Left renal pelvis (tissue), 4 donors: ENCODE measurements around the gene PRELID2. TPM values are rescaled to one million over a fixed set of nuclear protein-coding genes. Genes with fewer than 3 reads are reported as not detected.
"Not testable (repeated sequence)": the region's sequence is repeated elsewhere in the genome, so short reads cannot be mapped to it uniquely, and the experiment has no call there.

Experiments
- DNase-seq, 4 donors: peaks; one replicate each; pipeline ENCODE4 v3.0.0-alpha.2; 2013; ENCODE audit warnings: low read depth in 4 of 4, low spot score in 3 of 4
- polyA plus RNA-seq, 4 donors: library from polyadenylated mRNA; unstranded; fragments of 120-200 nt; gene quantifications; one replicate each; pipeline ENCODE4 v1.2.1, GENCODE V29; 2013; ENCODE audit not compliant: insufficient read length in 4 of 4

Gene PRELID2
- polyA plus RNA-seq, 4 donors: 5.3 to 10.7 (median 8.8) TPM

DNA sequence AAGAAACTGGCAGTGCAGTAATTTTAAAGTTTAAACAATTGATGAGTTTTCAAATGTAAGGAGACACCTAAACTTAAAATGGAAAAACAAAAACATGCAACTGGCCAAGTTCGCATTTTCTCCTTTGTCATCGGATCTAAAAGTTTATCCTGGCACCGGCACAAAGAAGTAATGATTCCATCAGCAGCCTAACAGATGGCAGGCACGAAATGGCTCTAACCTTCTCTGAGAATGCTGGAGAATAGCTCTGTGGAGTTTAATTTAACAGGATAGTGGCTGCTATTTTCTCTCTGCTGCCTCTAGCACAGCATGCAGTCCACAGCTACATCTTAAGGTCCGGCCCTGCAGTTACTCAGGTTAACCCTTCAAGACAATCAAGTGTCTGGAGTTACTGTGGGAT is 82.2 kb downstream of the PRELID2 start:
- no peak for DNase-seq

DNA sequence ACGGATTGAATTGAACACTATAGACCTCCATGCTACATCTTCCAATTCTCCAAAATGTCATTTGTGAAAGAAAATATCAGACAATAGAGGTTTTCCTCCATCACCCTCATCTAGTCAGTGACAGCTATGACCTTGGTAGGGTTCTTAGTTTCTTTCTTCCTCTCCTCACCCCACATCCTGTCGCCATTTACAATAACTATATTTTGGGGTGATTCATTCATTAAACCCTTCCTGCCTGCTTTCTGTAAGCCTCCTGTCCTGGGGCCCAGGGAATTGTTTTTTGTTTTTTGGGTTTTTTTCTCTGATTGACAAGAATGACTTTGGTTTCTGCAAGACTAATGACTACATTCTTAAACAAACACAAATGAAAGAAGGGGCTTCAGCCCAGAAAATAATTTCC is 82.6 kb downstream of the PRELID2 start:
- DNase-seq: no peak

DNA sequence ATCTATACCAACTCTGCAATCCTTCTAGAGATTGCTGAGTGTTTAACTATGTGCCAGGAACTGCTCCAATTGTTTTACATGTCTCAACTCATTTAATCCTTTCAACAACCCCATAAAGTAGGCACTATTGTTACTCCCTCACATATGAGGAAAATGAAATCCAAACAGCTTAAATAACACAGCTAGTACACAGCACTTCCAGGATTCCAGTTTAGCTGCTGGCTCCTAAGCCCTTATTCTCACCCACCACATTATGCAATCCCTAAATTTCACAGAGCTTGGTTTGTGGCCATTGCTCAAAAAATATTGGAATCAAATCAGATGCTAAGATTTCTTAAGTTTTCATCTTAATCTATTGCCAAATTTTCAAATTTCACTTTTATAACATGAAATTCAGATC is 84.9 kb downstream of the PRELID2 start:
- DNase-seq: no peak

DNA sequence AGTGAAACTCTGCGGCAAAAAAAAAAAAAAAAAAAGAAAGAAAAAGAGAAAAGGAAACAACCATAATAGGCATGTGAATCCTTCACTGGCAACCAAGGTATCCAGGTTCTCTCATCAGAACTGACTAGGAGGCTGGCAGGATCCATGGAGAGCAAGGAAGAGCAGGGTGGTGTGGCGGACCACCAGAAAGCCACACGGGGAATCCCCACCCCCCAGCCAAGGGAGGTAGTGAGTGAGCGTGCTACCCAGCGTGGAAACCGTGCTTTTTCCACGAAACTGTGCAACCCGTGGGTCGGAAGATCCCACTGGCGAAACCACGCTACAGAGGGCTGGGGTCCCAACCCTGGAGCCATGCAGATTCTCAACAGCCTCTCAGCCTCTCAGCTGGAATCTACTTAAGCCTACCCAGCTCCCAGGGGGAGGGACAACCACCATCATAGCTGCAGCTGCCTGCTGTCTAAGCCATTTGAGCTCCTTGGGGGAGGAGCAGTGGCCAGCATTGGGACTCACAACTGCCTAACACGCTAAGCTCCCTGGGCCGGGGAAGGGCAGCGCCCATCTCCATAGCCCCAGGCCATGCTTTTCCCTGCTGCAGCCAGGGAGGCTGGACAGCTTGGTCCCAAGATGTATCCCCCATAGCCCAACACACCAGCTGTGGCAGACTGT is 91.6 kb downstream of the PRELID2 start:
- no peak for DNase-seq

DNA sequence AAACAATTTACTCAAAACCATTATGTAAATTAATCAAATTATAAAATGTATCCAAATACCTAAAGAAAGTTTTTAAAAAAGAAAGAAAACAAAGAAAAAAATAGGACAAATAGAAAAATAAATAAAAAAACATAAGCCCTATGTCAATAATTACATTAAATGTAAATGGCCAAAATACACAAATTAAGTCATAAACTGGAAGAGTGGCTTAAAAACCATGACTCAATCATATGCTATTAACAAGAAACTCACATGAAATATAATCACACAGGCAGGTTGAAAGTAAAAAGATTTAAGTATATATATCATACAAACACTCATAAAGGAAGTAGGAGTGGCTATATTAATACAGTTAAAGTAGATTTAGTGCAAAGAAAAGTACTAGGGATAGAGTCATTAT is 95.3 kb downstream of the PRELID2 start:
- no peak for DNase-seq

DNA sequence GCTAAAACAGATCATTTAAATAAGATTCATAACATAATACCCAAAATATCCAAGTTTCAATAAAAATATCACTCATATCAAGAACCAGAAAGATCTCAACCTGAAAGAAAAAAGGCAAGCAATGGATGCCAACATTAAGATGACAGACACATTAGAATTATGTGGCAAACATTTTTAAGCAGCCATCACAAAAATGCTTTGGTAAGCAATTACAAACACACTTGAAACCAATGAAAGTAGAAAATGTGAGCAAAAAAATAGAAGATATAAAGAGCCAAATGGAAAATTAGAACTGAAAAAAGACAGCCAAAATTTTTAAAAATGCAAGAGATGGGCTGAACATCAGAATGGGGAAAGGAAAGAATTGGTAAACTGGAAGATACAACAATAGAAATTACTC is 96.9 kb downstream of the PRELID2 start:
- DNase-seq: no peak

DNA sequence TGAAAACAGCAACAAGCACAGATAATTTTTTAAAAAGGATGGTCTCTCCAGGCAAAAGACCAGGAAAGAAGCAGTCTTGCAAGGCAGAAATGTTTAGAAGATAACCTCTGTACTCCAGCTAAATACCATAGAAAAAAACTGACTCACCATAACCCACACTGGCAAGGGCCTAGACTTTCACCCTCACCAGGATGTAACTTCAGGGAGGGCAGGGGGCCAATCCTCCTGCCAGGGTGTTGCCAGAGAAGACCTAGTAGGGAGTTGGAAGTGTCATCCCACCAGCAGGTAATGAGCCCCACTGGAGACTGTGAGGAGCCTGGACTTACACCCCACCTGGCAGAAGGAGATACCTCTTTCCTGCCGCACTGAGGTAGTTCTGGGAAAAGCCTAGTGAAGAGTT is 97.6 kb downstream of the PRELID2 start:
- no peak for DNase-seq

DNA sequence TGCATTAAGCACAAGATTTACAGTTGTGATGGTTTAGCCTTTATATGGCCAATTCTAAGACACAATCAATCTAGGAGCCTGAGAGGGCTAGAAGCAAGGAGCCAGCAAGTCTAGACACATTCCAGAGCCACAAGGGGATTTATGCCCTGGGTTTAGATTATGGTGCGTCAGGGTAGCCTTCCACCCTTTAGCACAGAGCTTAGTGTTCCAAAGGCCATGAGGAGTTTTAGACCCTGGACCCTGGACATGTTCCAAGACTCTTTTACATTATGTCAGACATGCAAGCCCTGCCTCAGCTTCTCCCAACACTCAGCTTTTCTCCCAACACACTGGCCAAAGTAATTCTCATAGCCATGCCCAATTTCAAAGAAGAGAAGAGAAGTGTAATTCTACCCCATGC is 105.2 kb downstream of the PRELID2 start:
- DNase-seq: not testable (repeated sequence)

DNA sequence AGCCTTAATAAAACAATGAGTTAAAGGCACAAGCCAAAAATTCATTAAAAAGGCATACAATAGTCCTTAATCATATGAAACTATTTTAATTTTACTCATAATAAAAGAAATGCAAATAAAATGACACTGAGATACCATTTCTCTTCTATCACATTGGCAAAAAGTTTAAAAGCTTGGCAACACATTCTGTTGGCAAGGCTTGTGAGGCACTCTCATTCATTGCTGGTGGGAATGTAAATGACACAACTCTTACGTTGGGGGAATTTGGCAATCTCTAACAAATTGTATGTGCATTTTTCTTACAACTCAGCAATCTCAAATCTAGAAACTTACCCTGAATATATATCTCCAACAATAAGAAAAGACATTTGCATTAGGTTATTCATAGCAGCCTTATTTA is 111.6 kb downstream of the PRELID2 start:
- no peak for DNase-seq

DNA sequence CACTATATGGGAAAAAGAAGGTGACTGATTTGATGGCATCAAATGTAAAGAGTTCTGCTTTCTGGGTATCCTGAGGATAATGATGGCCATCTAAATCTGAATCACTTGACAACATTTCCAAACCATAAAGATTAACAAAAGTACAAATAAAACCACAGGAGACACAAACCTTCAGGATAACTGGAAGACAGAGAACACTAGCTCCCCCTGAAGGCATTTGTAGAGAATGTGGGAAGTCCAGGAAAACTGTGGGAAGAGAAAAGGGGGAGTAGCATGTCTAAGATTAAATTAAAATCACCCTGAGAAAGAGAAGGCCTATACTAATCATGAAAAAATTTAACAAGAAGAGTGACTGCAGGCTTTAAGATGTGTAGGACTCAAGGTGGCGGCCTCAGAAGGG is 116.2 kb downstream of the PRELID2 start:
- DNase-seq: peak in 1 of 4 donors; percentile 5

DNA sequence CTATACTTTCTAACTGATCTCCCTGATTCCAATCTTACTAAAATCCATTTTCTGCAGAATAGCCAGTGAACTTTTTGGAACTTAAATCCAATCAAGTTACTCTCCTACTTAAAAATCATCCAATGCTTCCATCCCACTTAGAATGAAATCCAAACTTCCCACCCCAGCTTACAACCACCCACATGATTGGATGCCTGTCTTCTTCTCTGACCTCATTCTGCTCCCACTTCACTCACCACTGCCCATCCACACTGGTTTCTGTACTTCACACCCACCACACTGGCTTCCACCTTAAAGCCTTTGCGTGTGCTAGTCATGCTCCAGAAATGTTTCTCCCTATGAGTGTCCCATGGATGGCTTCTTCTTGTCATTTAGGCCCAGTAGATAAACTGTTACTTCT is 119.7 kb downstream of the PRELID2 start:
- no peak for DNase-seq

DNA sequence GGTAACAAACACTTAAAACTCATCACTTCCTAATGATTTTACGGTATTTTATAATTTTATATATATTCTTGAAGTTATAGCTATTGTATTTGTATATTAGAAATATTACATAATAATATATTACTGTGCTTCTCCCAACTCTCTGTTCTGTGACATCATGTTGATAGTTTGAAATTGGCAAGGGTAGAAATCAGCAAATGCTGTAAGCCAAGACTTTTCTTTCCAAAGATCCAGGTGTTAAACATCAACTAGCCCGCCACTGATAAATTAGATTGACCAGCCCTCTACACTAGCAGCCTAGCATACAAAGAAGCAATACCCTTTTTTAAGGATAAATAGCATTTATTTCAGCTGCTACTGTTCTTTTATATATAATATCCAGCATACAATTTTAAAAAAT is 122.9 kb downstream of the PRELID2 start:
- DNase-seq: no peak

DNA sequence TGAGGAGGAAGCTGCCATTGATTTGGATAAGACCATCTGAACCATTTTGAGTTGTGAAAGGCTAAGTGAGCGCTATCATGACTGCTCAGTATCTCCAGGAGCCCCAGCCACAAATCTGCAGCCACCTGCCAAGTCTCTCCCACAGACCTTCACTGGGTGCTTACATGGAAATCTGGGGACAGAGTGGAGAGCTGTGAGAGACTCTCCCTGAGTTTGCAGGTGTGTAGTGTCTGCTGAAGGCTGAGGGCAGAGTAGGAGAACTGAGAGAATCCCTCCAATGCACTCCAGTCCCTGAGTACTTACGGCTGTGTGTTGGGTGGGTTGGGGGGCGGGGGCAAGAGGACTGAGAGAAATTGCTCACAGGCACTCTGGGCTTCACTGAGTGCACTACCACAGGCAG is 123.7 kb downstream of the PRELID2 start:
- DNase-seq: no peak

Other genes starting within 250 kb of the PRELID2 start
- not detected for gene GRXCR2, start 37.7 kb upstream of the PRELID2 start, polyA plus RNA-seq
- gene SH3RF2, start 101.2 kb upstream of the PRELID2 start, polyA plus RNA-seq: 1 to 10 TPM; 1.8 to 6.1 (median 4.7) TPM